HCT116 (cell line): Measurements from ENCODE around the gene DHRS11. TPM values are rescaled to one million over a fixed set of nuclear protein-coding genes. Genes with fewer than 3 reads are reported as not detected.
A peak's percentile ranks its signal among the peaks of the same experiment; 100 is the strongest.

Experiments
- ATAC-seq: fragments of 200-7000 bp; cut with Tn5 transposase; 2 replicates; pipeline ENCODE4 v1.9.1; 2020; ENCODE audit warnings: mild to moderate bottlenecking, moderate library complexity
- BruUV-seq: library from RNA; stranded (reverse); fragments of 400-500 nt; replicated peaks from 2 replicates; lab custom pipeline; 2021; lab: Mats Ljungman, UMichigan
- CTCF ChIA-PET: fragments of 300-600 bp; sonication (Branson Sonifier 250); formaldehyde crosslinking; loops from one replicate; lab custom pipeline; 2021; ENCODE audit warnings: antibody characterized with exemption; lab: Charles Lee
- POLR2A ChIA-PET: fragments of 300-600, 350-600 bp; sonication (Branson Sonifier 250); formaldehyde crosslinking; loops from one replicate; lab custom pipeline; 2021; ENCODE audit warnings: antibody characterized with exemption; lab: Charles Lee
- RAD21 ChIA-PET, 2 experiments: fragments of 300-600 bp; sonication (Branson Sonifier 250); formaldehyde crosslinking; loops; one replicate each; lab custom pipeline; 2023; ENCODE audit warnings: low total read pairs in 2 of 2; ENCODE audit not compliant: uncharacterized antibody in 2 of 2, unreplicated experiment in 2 of 2, low non-redundant PET in 1 of 2; lab: Charles Lee
- DNase-seq: peaks from one replicate; pipeline ENCODE4 v3.0.0-alpha.2; 2010; ENCODE audit warnings: low read depth, low spot score
- H2AFZ ChIP-seq: fragments of 200-600 bp; shearing (Covaris generic), sonication (generic); 2 replicates; pipeline ENCODE4 v1.6.1; 2017; ENCODE audit warnings: low read depth, mixed run types, mixed read lengths, antibody characterized with exemption, low read length; ENCODE audit not compliant: poor library complexity, severe bottlenecking
- H3K27ac ChIP-seq: 2 replicates; pipeline ENCODE4 v1.5.1; 2012; ENCODE audit warnings: low read depth, low read length
- H3K27me3 ChIP-seq: fragments of 200-600 bp; sonication (generic); 2 replicates; pipeline ENCODE4 v1.6.1; 2016; ENCODE audit warnings: mixed run types, low read length, mixed read lengths; ENCODE audit not compliant: insufficient read depth
- H3K36me3 ChIP-seq, 2 experiments: fragments of 200-500 bp in 1 of 2; fragments of 200-600 bp in 1 of 2; sonication (Bioruptor generic) in 1 of 2; sonication (generic) in 1 of 2; 2 replicates each; pipeline versions ENCODE4 v1.5.1 to v1.6.1; 2014 to 2016; ENCODE audit warnings: low read length in 2 of 2, inconsistent platforms in 1 of 2, mixed read lengths in 1 of 2, mixed run types in 1 of 2; ENCODE audit not compliant: insufficient read depth in 2 of 2, control insufficient read depth in 1 of 2
- H3K4me1 ChIP-seq, 2 experiments: fragments of 200-600 bp in 1 of 2; sonication (generic) in 1 of 2; 2 replicates each; pipeline versions ENCODE4 v1.5.1 to v1.6.1; 2012 to 2017; ENCODE audit warnings: low read length in 2 of 2, inconsistent platforms in 1 of 2, mild to moderate bottlenecking in 1 of 2, mixed read lengths in 1 of 2, mixed run types in 1 of 2, moderate library complexity in 1 of 2; ENCODE audit not compliant: insufficient read depth in 2 of 2, control insufficient read depth in 1 of 2
- H3K4me2 ChIP-seq: fragments of 200-600 bp; sonication (generic); 2 replicates; pipeline ENCODE4 v1.6.1; 2017; ENCODE audit warnings: mixed run types, low read length, mixed read lengths
- H3K4me3 ChIP-seq, 2 experiments: fragments of 200-600 bp in 1 of 2; sonication (generic) in 1 of 2; replicated peaks in 1 of 2; 2 replicates each; pipeline ENCODE4 v1.5.1; 2011 to 2016; ENCODE audit warnings: low read length in 2 of 2, control low read depth in 1 of 2, low read depth in 1 of 2, mild to moderate bottlenecking in 1 of 2, mixed read lengths in 1 of 2, mixed run types in 1 of 2
- H3K79me2 ChIP-seq: fragments of 200-600 bp; sonication (generic); 2 replicates; pipeline ENCODE4 v1.6.1; 2017; ENCODE audit warnings: mild to moderate bottlenecking, mixed run types, low read length, moderate library complexity, mixed read lengths; ENCODE audit not compliant: insufficient read depth
- H3K9ac ChIP-seq: fragments of 200-600 bp; sonication (generic); 2 replicates; pipeline ENCODE4 v1.6.1; 2016; ENCODE audit warnings: low read length, mixed read lengths
- H3K9me2 ChIP-seq: fragments of 200-600 bp; sonication (generic), shearing (Covaris generic); 2 replicates; pipeline ENCODE4 v1.6.1; 2017; ENCODE audit warnings: mixed run types, mild to moderate bottlenecking, moderate library complexity; ENCODE audit not compliant: insufficient read depth
- H3K9me3 ChIP-seq, 2 experiments: fragments of 200-500 bp in 1 of 2; fragments of 200-600 bp in 1 of 2; sonication (Bioruptor generic) in 1 of 2; sonication (generic) in 1 of 2; 2 replicates each; pipeline ENCODE4 v1.6.1; 2014 to 2017; ENCODE audit warnings: low read length in 2 of 2, mixed read lengths in 2 of 2, inconsistent platforms in 1 of 2, low read depth in 1 of 2, mild to moderate bottlenecking in 1 of 2, mixed run types in 1 of 2, moderate library complexity in 1 of 2; ENCODE audit not compliant: control insufficient read depth in 1 of 2, insufficient read depth in 1 of 2
- H4K20me1 ChIP-seq: fragments of 200-600 bp; sonication (generic), shearing (Covaris generic); 2 replicates; pipeline ENCODE4 v1.6.1; 2017; ENCODE audit warnings: mixed run types, mild to moderate bottlenecking, moderate library complexity; ENCODE audit not compliant: insufficient read depth
- EZH2phosphoT487 ChIP-seq: fragments of 200-600 bp; IDR thresholded peaks from 2 replicates; pipeline ENCODE4 v1.6.1; 2018; ENCODE audit warnings: antibody characterized with exemption, borderline replicate concordance
- FOSL1 ChIP-seq: IDR thresholded peaks from 2 replicates; pipeline ENCODE4 v1.6.1; 2012; ENCODE audit warnings: low read depth
- POLR2A ChIP-seq: IDR thresholded peaks from 2 replicates; pipeline ENCODE4 v1.7.0; 2011; ENCODE audit warnings: borderline replicate concordance; ENCODE audit not compliant: insufficient read depth, insufficient read length; ENCODE audit errors: extremely low read depth
- YY1 ChIP-seq: IDR thresholded peaks from 2 replicates; pipeline ENCODE4 v1.6.1; 2011; ENCODE audit warnings: low read length, low read depth, moderate library complexity, mild to moderate bottlenecking; ENCODE audit not compliant: insufficient replicate concordance; ENCODE audit errors: extremely low read depth
- intact Hi-C: fragments of 100-400 bp; cut with micrococcal nuclease; formaldehyde crosslinking; loops from 2 replicates; pipeline ENCODE4 v1.10.0; 2022
- total RNA-seq: library from RNA; stranded (reverse); gene quantifications from one replicate; pipeline ENCODE4 v1.2.1, GENCODE V29; 2021; ENCODE audit not compliant: unreplicated experiment
- TF ChIP-seq, protein P1 (sequence below): IDR thresholded peaks from 2 replicates; pipeline ENCODE4 v1.6.1; 2012
- TF ChIP-seq, protein P2 (sequence below), 3 experiments: fragments of 200-600 bp in 1 of 3; sonication (generic) in 1 of 3; IDR thresholded peaks in 2 of 3; conservative IDR thresholded peaks in 1 of 3; 2 replicates each; pipeline ENCODE4 v1.5.1; 2012 to 2017; ENCODE audit warnings: low read depth in 2 of 3, low read length in 2 of 3, antibody characterized with exemption in 1 of 3, borderline replicate concordance in 1 of 3, control low read depth in 1 of 3, mild to moderate bottlenecking in 1 of 3, mixed read lengths in 1 of 3, mixed run types in 1 of 3, moderate library complexity in 1 of 3; ENCODE audit not compliant: insufficient read depth in 1 of 3

DHRS11 gene
- total RNA-seq, 1 experiment from 2014 or later: 21.5 TPM

DNA sequence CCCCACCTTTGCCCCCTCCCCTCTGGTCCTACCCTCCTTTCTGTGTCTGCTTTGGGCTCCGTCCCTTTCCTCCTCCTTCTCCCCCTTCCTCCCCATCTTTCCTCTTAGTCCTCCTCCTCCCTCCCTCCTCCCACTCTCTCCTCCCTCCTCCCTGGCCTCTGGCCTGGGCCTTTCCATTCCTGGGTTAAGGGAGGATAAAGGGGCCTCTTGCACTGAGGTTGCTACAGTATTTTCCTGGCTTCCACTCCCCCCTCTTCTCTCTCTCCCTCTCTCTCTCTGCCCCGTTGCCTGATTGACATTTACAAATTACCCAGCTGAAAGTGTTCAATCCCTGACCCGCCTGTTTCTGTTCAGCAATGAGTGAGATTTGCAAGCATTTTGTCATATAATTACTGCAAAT lies 53.7 kb downstream of the DHRS11 start:
- TF ChIP-seq FOSL1 (no peak), POLR2A (no peak), YY1 (no peak)
- TF ChIP-seq, protein P1, sequence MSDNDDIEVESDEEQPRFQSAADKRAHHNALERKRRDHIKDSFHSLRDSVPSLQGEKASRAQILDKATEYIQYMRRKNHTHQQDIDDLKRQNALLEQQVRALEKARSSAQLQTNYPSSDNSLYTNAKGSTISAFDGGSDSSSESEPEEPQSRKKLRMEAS: no peak
- Histone ChIP-seq H3K9me2 (no peaks in the 10 kb centered on the region), H4K20me1 (no peaks in the 10 kb centered on the region), H3K36me3 (no peaks in the 10 kb centered on the region), H3K9me3 (no peaks in the 10 kb centered on the region), H3K9ac (no peak overlapping the region), H3K27me3 (no peaks in the 10 kb centered on the region), H3K4me1 (no peaks in the 10 kb centered on the region), H3K27ac (no peak overlapping the region), H3K4me2 (no peak overlapping the region), H3K79me2 (no peaks in the 10 kb centered on the region), H2AFZ (no peak overlapping the region), H3K4me3 (no peak overlapping the region)
- no peak for DNase-seq
- intact Hi-C loops: no loop called here
- ChIA-PET RAD21 (no interaction called here), POLR2A (no interaction called here), CTCF (no interaction called here)
- BruUV-seq: no TSS peak
- ATAC-seq: no peak

DNA sequence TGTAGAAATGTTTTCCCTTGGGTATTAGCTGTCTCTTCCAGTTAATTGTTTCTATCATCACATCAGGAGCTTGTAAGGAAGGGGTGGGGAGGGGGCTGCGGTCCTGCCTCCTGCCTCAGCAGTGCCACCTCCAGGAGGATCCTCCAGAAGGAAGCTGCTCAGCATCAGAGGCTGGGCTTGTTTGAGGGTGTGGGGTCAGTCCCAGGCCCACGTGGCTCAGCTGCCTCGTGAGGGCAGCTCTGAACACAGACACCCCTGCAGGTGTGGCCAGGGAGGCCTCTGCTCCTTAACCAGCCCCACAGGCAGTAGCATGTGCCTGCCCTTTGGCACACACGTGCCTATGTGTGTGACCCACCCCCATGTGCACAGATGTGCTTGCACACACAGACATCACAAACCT lies 56.0 kb downstream of the DHRS11 start:
- no peaks in the 10 kb centered on the region for H3K79me2 ChIP-seq
- H3K9me3 ChIP-seq: no peaks in the 10 kb centered on the region
- peaks cover 2% of the 10 kb centered on the region in 2 experiments for H3K4me1 ChIP-seq
- ChIA-PET POLR2A (no interaction called here), CTCF (interaction anchor here (1.0 to 1.2 kb wide), 2 partner anchors 11 to 184 kb away, joined by 3 read pairs; no protein-coding TSS in a partner anchor), RAD21 (no interaction called here)
- H3K9me2 ChIP-seq: no peaks in the 10 kb centered on the region
- intact Hi-C loops: no loop called here
- no peak overlapping the region for H3K4me3 ChIP-seq
- H3K27ac ChIP-seq: no peak overlapping the region
- no peak overlapping the region for H2AFZ ChIP-seq
- H3K36me3 ChIP-seq: no peaks in the 10 kb centered on the region
- BruUV-seq: no TSS peak
- no peaks in the 10 kb centered on the region for H4K20me1 ChIP-seq
- no peak overlapping the region for H3K9ac ChIP-seq
- H3K27me3 ChIP-seq: no peaks in the 10 kb centered on the region
- H3K4me2 ChIP-seq: no peak overlapping the region
- peak; percentile 70 for ATAC-seq
- DNase-seq: no peak
- TF ChIP-seq EZH2phosphoT487: no peak
- TF ChIP-seq, protein P2, sequence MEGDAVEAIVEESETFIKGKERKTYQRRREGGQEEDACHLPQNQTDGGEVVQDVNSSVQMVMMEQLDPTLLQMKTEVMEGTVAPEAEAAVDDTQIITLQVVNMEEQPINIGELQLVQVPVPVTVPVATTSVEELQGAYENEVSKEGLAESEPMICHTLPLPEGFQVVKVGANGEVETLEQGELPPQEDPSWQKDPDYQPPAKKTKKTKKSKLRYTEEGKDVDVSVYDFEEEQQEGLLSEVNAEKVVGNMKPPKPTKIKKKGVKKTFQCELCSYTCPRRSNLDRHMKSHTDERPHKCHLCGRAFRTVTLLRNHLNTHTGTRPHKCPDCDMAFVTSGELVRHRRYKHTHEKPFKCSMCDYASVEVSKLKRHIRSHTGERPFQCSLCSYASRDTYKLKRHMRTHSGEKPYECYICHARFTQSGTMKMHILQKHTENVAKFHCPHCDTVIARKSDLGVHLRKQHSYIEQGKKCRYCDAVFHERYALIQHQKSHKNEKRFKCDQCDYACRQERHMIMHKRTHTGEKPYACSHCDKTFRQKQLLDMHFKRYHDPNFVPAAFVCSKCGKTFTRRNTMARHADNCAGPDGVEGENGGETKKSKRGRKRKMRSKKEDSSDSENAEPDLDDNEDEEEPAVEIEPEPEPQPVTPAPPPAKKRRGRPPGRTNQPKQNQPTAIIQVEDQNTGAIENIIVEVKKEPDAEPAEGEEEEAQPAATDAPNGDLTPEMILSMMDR (IDR thresholded peaks at IDR 0.05 in 2 of 3, conservative IDR thresholded peaks at IDR 0.05 in 1 of 3; ENCODE audit: borderline replicate concordance in 1 of 3, insufficient read depth in 1 of 3, low read depth in 2 of 3, low read length in 2 of 3): peak in 2 of 3 experiments; percentile 25 to 34; a peak in 3 of 6 replicates
